OCI-LY1 (cell line): Measurements from ENCODE around the gene KRTAP12-2.

Source experiments
- H2AFZ ChIP-seq: fragments of 200-600 bp; sonication (generic), shearing (Covaris generic); 2 replicates; pipeline ENCODE4 v1.6.0; 2014; ENCODE audit warnings: antibody characterized with exemption, mild to moderate bottlenecking, low read length
- H3F3A ChIP-seq: fragments of 200-600 bp; sonication (generic), shearing (Covaris generic); 2 replicates; pipeline ENCODE4 v1.6.0; 2014; ENCODE audit warnings: mild to moderate bottlenecking, antibody characterized with exemption, low read length, moderate library complexity; ENCODE audit not compliant: insufficient read depth
- H3K27ac ChIP-seq: fragments of 200-600 bp; sonication (generic); 2 replicates; pipeline ENCODE4 v1.5.1; 2014; ENCODE audit warnings: low read length, mixed run types, mild to moderate bottlenecking, low read depth; ENCODE audit not compliant: poor library complexity, severe bottlenecking
- H3K27me3 ChIP-seq: fragments of 200-600 bp; sonication (generic); 2 replicates; pipeline ENCODE4 v1.6.0; 2014; ENCODE audit warnings: antibody characterized with exemption, mild to moderate bottlenecking, low read length, moderate library complexity; ENCODE audit not compliant: insufficient read depth
- H3K36me3 ChIP-seq: fragments of 200-600 bp; sonication (generic); 2 replicates; pipeline ENCODE4 v1.6.1; 2014; ENCODE audit warnings: mild to moderate bottlenecking, antibody characterized with exemption, low read length, moderate library complexity, mixed read lengths; ENCODE audit not compliant: insufficient read depth
- H3K4me1 ChIP-seq: fragments of 200-600 bp; sonication (generic); 2 replicates; pipeline ENCODE4 v1.5.1; 2014; ENCODE audit warnings: mild to moderate bottlenecking, low read length, moderate library complexity; ENCODE audit not compliant: insufficient read depth, severe bottlenecking
- H3K4me2 ChIP-seq: fragments of 200-600 bp; sonication (generic), shearing (Covaris generic); 2 replicates; pipeline ENCODE4 v1.6.1; 2014; ENCODE audit warnings: low read length
- H3K4me3 ChIP-seq: fragments of 200-600 bp; sonication (generic); 2 replicates; pipeline ENCODE4 v1.5.1; 2014; ENCODE audit warnings: low read length, low read depth, mild to moderate bottlenecking, mixed read lengths; ENCODE audit not compliant: poor library complexity, severe bottlenecking
- H3K79me2 ChIP-seq: fragments of 200-600 bp; shearing (Covaris generic); 2 replicates; pipeline ENCODE4 v1.6.1; 2016; ENCODE audit warnings: mixed run types, low read length, mixed read lengths; ENCODE audit not compliant: insufficient read depth
- H3K9ac ChIP-seq: fragments of 200-600 bp; sonication (generic), shearing (Covaris generic); 2 replicates; pipeline ENCODE4 v1.6.1; 2014; ENCODE audit warnings: mild to moderate bottlenecking, low read length, mixed read lengths
- H3K9me2 ChIP-seq: fragments of 200-600 bp; sonication (generic), shearing (Covaris generic); 2 replicates; pipeline ENCODE4 v1.6.1; 2014; ENCODE audit warnings: low read depth, mild to moderate bottlenecking, low read length, mixed read lengths
- H3K9me3 ChIP-seq: fragments of 200-600 bp; shearing (Covaris generic); 2 replicates; pipeline ENCODE4 v1.6.1; 2014; ENCODE audit warnings: low read length, mixed read lengths
- H4K20me1 ChIP-seq: fragments of 200-600 bp; sonication (generic), shearing (Covaris generic); 2 replicates; pipeline ENCODE4 v1.6.0; 2016; ENCODE audit warnings: mild to moderate bottlenecking, low read length; ENCODE audit not compliant: insufficient read depth
- EZH2 ChIP-seq: fragments of 200-600 bp; sonication (generic), shearing (Covaris generic); IDR thresholded peaks from 2 replicates; pipeline ENCODE4 v1.8.0; 2017; ENCODE audit warnings: borderline replicate concordance, mixed run types, mild to moderate bottlenecking, antibody characterized with exemption, low read length, moderate library complexity, mixed read lengths
- TF ChIP-seq, protein P1 (sequence below): fragments of 200-600 bp; sonication (generic), shearing (Covaris generic); IDR thresholded peaks from 2 replicates; pipeline ENCODE4 v1.5.1; 2017; ENCODE audit warnings: mild to moderate bottlenecking, antibody characterized with exemption, low read length, moderate library complexity, mixed read lengths

Gene KRTAP12-2

DNA sequence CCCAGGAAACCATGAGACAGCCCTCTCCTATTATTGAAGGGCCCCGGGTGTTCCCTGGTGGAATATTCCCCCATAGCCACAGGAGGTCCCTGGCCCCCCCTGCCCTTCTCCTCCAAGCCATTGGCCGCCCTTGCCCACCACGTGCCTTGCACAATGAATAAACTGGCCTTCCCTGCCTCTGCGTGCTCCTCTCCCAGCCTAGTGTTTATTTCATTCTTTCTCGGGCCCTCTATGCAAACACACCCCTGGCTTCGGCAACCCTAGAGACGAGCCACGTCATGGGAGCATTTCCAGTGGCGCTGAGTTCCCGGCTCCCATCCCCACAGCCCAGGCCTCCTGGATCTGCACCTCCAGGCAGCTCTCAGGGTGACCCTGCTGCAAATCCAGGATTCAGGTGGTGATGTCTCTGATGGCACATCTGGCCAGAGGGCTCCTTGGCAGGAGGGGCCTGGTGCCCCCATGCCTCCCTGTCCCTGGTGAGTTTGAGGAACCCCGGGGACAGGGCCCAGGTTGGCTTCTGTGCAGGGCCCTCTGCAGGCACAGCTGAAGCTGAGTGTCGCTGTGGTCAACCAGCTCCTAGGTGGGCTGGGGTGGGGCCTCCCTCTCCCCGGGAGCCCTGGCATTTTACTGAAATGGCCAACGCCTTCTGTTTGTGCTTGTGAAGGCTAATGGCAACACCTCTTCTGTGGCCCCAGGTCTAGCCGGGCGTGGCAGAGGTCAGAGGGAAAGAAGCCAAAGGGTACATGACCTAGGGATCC, 36.4 kb upstream of the KRTAP12-2 start:
- no peak overlapping the region for H3K4me2 ChIP-seq
- 0 out of 2 replicates have a peak, but pooled peaks cover 4% of the 10 kb centered on the region for H3K27me3 ChIP-seq
- no peak overlapping the region for H3K4me3 ChIP-seq
- H2AFZ ChIP-seq, result no peak overlapping the region
- TF ChIP-seq, protein P1, sequence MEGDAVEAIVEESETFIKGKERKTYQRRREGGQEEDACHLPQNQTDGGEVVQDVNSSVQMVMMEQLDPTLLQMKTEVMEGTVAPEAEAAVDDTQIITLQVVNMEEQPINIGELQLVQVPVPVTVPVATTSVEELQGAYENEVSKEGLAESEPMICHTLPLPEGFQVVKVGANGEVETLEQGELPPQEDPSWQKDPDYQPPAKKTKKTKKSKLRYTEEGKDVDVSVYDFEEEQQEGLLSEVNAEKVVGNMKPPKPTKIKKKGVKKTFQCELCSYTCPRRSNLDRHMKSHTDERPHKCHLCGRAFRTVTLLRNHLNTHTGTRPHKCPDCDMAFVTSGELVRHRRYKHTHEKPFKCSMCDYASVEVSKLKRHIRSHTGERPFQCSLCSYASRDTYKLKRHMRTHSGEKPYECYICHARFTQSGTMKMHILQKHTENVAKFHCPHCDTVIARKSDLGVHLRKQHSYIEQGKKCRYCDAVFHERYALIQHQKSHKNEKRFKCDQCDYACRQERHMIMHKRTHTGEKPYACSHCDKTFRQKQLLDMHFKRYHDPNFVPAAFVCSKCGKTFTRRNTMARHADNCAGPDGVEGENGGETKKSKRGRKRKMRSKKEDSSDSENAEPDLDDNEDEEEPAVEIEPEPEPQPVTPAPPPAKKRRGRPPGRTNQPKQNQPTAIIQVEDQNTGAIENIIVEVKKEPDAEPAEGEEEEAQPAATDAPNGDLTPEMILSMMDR, result no peak
- no peak for TF ChIP-seq EZH2
- H3K79me2 ChIP-seq, result no peaks in the 10 kb centered on the region
- no peaks in the 10 kb centered on the region for H3F3A ChIP-seq
- H3K27ac ChIP-seq, result no peak overlapping the region
- H3K36me3 ChIP-seq, result no peaks in the 10 kb centered on the region
- H3K9ac ChIP-seq, result no peak overlapping the region
- H4K20me1 ChIP-seq, result no peaks in the 10 kb centered on the region
- H3K9me3 ChIP-seq, result no peaks in the 10 kb centered on the region
- no peaks in the 10 kb centered on the region for H3K9me2 ChIP-seq
- no peaks in the 10 kb centered on the region for H3K4me1 ChIP-seq

DNA sequence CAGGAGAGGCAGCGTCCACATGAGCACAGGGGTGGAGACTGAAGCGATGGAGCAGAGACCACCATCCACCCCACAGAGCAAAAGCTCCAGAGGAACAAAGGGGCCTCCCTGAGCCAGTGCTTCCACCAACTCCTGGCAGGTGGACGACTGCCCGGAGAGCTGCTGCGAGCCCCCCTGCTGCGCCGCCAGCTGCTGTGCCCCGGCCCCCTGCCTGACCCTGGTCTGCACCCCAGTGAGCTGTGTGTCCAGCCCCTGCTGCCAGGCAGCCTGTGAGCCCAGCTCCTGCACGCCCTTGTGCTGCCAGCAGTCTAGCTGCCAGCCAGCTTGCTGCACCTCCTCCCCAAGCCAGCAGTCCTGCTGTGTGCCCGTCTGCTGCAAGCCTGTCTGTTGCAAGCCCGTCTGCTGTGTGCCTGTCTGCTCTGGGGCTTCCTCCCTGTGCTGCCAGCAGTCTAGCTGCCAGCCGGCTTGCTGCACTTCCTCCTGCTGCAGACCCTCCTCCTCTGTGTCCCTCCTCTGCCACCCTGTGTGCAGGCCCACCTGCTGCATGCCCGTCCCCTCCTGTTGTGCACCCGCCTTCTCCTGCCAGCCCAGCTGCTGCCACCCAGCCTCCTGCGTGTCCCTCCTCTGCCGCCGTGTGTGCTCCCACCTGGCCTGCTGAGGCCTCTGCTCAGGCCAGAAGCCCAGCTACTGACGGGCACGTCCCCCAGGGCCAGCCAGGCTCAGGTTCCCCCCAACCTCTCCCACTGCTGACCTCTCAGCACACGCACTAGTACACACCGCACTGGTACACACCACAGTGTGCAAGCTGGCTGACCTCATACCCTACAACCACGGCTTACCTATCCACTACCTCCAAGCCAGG, 35.6 kb upstream of the KRTAP12-2 start:
- Histone ChIP-seq H4K20me1 (no peaks in the 10 kb centered on the region), H3K4me2 (no peak overlapping the region), H3F3A (no peaks in the 10 kb centered on the region), H3K27ac (no peak overlapping the region), H2AFZ (no peak overlapping the region), H3K36me3 (no peaks in the 10 kb centered on the region), H3K4me1 (no peaks in the 10 kb centered on the region), H3K27me3 (0 out of 2 replicates have a peak, but pooled peaks cover 4% of the 10 kb centered on the region), H3K9me2 (no peaks in the 10 kb centered on the region), H3K9ac (no peak overlapping the region), H3K79me2 (no peaks in the 10 kb centered on the region), H3K9me3 (no peaks in the 10 kb centered on the region), H3K4me3 (no peak overlapping the region)
- TF ChIP-seq, protein P1, result no peak
- TF ChIP-seq EZH2, result no peak

GRCh38 chr21:44701541-44701940, 34.8 kb upstream of the KRTAP12-2 start:
- Histone ChIP-seq H4K20me1 (no peaks in the 10 kb centered on the region), H3K9ac (no peak overlapping the region), H2AFZ (no peak overlapping the region), H3K4me3 (no peak overlapping the region), H3K27ac (no peak overlapping the region), H3K4me2 (no peak overlapping the region), H3K27me3 (0 out of 2 replicates have a peak, but pooled peaks cover 4% of the 10 kb centered on the region), H3K9me3 (no peaks in the 10 kb centered on the region), H3K36me3 (no peaks in the 10 kb centered on the region), H3K9me2 (no peaks in the 10 kb centered on the region), H3K79me2 (no peaks in the 10 kb centered on the region), H3F3A (no peaks in the 10 kb centered on the region), H3K4me1 (no peaks in the 10 kb centered on the region)
- no peak for TF ChIP-seq EZH2
- TF ChIP-seq, protein P1, result no peak
